ENCODE data around the gene MAST3. TPM values are rescaled to one million over a fixed set of nuclear protein-coding genes. Genes with fewer than 3 reads are reported as not detected.

Gene MAST3
- total and polyA plus RNA-seq, 2 of the 13 experiments (the other 11 are each of a cell fraction or from before 2014, with no cell fraction given), result 4.1 to 4.6 TPM

DNA sequence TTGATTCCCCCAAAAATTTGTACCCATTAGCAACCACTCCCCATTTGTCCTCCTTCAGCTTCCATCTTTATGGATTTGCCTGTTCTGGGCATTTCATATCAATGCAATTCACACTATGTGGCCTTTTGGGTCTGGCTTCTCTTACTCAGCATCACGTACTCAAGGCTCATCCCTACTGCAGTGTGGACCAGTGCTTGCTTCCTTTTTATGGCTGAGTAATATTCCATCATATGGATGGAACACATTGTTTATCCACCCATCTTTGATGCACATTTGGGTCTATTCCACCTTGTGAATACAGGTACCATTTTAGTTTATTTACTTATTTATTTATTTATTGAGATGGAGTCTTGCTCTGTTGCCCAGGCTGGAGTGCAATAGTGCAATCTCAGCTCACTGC is 42.9 kb downstream of the MAST3 start:
- peaks cover 14 to 45% of the 10 kb centered on the region in 2 experiments for H3K36me3 ChIP-seq (replicated peaks in 1 of 2; ENCODE audit: control insufficient read depth in 1 of 2, insufficient read depth in 2 of 2, low read length in 2 of 2)
- H3K9ac ChIP-seq (ENCODE audit: insufficient read depth, low read depth, low read length), result no peak overlapping the region
- no peaks in the 10 kb centered on the region for H4K20me1 ChIP-seq (ENCODE audit: insufficient read depth, low read length)
- CTCF ChIA-PET (ENCODE audit: low intra/inter-chr PET ratio, low total read pairs), result no interaction called here
- H3K9me3 ChIP-seq (ENCODE audit: low read length), result no peaks in the 10 kb centered on the region
- no peaks in the 10 kb centered on the region; a peak in 1 of 5 replicates for H3K27me3 ChIP-seq (ENCODE audit: control insufficient read depth in 1 of 2, insufficient read depth in 2 of 2, low read length in 2 of 2)
- peaks cover 4% of the 10 kb centered on the region for H3K79me2 ChIP-seq (ENCODE audit: insufficient read depth, low read length)
- H3K4me3 ChIP-seq (replicated peaks in 1 of 3; ENCODE audit: insufficient read depth in 1 of 3, low read depth in 2 of 3, low read length in 3 of 3), result no peak overlapping the region
- TF ChIP-seq, protein P1, sequence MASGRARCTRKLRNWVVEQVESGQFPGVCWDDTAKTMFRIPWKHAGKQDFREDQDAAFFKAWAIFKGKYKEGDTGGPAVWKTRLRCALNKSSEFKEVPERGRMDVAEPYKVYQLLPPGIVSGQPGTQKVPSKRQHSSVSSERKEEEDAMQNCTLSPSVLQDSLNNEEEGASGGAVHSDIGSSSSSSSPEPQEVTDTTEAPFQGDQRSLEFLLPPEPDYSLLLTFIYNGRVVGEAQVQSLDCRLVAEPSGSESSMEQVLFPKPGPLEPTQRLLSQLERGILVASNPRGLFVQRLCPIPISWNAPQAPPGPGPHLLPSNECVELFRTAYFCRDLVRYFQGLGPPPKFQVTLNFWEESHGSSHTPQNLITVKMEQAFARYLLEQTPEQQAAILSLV (CRISPR knock-in tag; IDR thresholded peaks at IDR 0.05; ENCODE audit: borderline replicate concordance), result no peak
- TF ChIP-seq SRY (CRISPR knock-in tag; IDR thresholded peaks at IDR 0.05) (no peak), ZNF619 (CRISPR knock-in tag; IDR thresholded peaks at IDR 0.05) (no peak), SRSF4 (IDR thresholded peaks at IDR 0.05; ENCODE audit: low read depth, low read length, poor library complexity, severe bottlenecking) (no peak), ZNF775 (CRISPR knock-in tag; IDR thresholded peaks at IDR 0.05; ENCODE audit: borderline replicate concordance) (no peak), ATM (IDR thresholded peaks at IDR 0.05; ENCODE audit: borderline replicate concordance) (no peak)
- no peak for ATAC-seq
- no TSS peak for BruUV-seq (replicated peaks)
- intact Hi-C loops (cut with micrococcal nuclease; ENCODE audit: unreplicated experiment) (no loop called here), in situ Hi-C loops (cut with HindIII; ENCODE audit: extremely low pct_ligation_motif_present, low pct_unique_long_range_greater_than_20kb) (no loop called here)
- no peak overlapping the region for H3K4me2 ChIP-seq (ENCODE audit: low read depth, low read length)
- no peak for FAIRE-seq
- no peak overlapping the region for H3K27ac ChIP-seq (ENCODE audit: extremely low read length, insufficient read depth, low read length)
- H2AFZ ChIP-seq (ENCODE audit: low read length), result no peak overlapping the region
- no peak for DNase-seq (ENCODE audit: low spot score)
- H3K4me1 ChIP-seq (ENCODE audit: insufficient read depth, low read length), result peaks cover 25% of the 10 kb centered on the region
- 100% methylated on average over 1 of the region's 1 CpG for WGBS (ENCODE audit: low lambda C conversion rate)
- POLR2A ChIA-PET, result no interaction called here

DNA sequence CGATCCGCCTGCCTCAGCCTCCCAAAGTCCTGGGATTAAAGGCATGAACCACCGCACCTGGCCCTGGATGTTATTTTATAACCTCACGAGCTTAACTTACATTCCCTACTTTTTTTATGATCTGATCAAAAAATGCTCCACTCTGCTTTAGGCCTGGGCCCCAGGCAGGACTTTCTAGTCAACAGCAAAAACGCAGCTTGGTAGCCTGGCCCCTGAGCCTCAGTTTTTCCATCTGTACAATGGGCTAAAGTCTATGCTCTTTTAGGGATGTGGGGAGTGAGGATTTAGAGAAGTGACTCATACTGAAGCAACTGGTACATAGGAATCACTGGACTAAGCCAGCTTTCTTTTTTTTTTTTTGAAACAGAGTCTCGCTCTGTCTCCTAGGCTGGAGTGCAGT is 43.5 kb downstream of the MAST3 start:
- intact Hi-C loops (cut with micrococcal nuclease; ENCODE audit: unreplicated experiment), result no loop called here
- no peak overlapping the region for H3K9ac ChIP-seq (ENCODE audit: insufficient read depth, low read depth, low read length)
- TF ChIP-seq CHD4 (IDR thresholded peaks at IDR 0.05; ENCODE audit: borderline replicate concordance, low read length) (peak; percentile 44; the same call in 1 of the 2 replicates), ZMYM3 (CRISPR knock-in tag; IDR thresholded peaks at IDR 0.05) (peak; percentile 15; the same call in 1 of the 2 replicates), NFRKB (IDR thresholded peaks at IDR 0.05) (no peak), TARDBP (CRISPR knock-in tag; IDR thresholded peaks at IDR 0.05) (no peak), ZNF629 (CRISPR knock-in tag; conservative IDR thresholded peaks at IDR 0.05) (peak; percentile 91)
- TF ChIP-seq, protein P2, sequence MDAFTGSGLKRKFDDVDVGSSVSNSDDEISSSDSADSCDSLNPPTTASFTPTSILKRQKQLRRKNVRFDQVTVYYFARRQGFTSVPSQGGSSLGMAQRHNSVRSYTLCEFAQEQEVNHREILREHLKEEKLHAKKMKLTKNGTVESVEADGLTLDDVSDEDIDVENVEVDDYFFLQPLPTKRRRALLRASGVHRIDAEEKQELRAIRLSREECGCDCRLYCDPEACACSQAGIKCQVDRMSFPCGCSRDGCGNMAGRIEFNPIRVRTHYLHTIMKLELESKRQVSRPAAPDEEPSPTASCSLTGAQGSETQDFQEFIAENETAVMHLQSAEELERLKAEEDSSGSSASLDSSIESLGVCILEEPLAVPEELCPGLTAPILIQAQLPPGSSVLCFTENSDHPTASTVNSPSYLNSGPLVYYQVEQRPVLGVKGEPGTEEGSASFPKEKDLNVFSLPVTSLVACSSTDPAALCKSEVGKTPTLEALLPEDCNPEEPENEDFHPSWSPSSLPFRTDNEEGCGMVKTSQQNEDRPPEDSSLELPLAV (CRISPR knock-in tag; conservative IDR thresholded peaks at IDR 0.05; ENCODE audit: low read depth), result no peak
- H4K20me1 ChIP-seq (ENCODE audit: insufficient read depth, low read length), result no peaks in the 10 kb centered on the region
- DNase-seq (ENCODE audit: low spot score) (no peak), FAIRE-seq (no peak), ATAC-seq (no peak)
- H3K27me3 ChIP-seq (ENCODE audit: control insufficient read depth in 1 of 2, insufficient read depth in 2 of 2, low read length in 2 of 2), result no peaks in the 10 kb centered on the region; a peak in 1 of 5 replicates
- peaks cover 20% of the 10 kb centered on the region for H3K4me1 ChIP-seq (ENCODE audit: insufficient read depth, low read length)
- no peak overlapping the region for H3K4me2 ChIP-seq (ENCODE audit: low read depth, low read length)
- BruUV-seq (replicated peaks), result no TSS peak
- peaks cover 16 to 50% of the 10 kb centered on the region in 2 experiments for H3K36me3 ChIP-seq (replicated peaks in 1 of 2; ENCODE audit: control insufficient read depth in 1 of 2, insufficient read depth in 2 of 2, low read length in 2 of 2)
- ChIA-PET POLR2A (interaction anchor here (1.4 to 2.5 kb wide), 2 partner anchors 11 to 28 kb away, joined by 3 to 14 read pairs; partner anchors contain the start of gene PIK3R2), CTCF (ENCODE audit: low intra/inter-chr PET ratio, low total read pairs) (no interaction called here)
- no peaks in the 10 kb centered on the region for H3K9me3 ChIP-seq (ENCODE audit: low read length)
- in situ Hi-C loops (cut with HindIII; ENCODE audit: extremely low pct_ligation_motif_present, low pct_unique_long_range_greater_than_20kb), result no loop called here
- WGBS (ENCODE audit: low lambda C conversion rate), result 98% methylated on average over 6 of the region's 6 CpGs
- H3K27ac ChIP-seq (ENCODE audit: extremely low read length, insufficient read depth, low read length), result no peak overlapping the region
- no peak overlapping the region for H3K4me3 ChIP-seq (replicated peaks in 1 of 3; ENCODE audit: insufficient read depth in 1 of 3, low read depth in 2 of 3, low read length in 3 of 3)
- peaks cover 4% of the 10 kb centered on the region for H3K79me2 ChIP-seq (ENCODE audit: insufficient read depth, low read length)
- no peak overlapping the region for H2AFZ ChIP-seq (ENCODE audit: low read length)

All from HepG2 (cell line).